HG02973 (cell line): ENCODE data around the gene DHRS4L2.
"Not testable (repeated sequence)": the region's sequence is repeated elsewhere in the genome, so short reads cannot be mapped to it uniquely, and the experiment has no call there.

Experiments
- ATAC-seq: cut with Tn5 transposase; IDR thresholded peaks from one replicate; pipeline ENCODE4 v1.9.1; 2021; ENCODE audit warnings: moderate library complexity; ENCODE audit not compliant: unreplicated experiment

The DHRS4L2 gene

GRCh38 chr14:24015745-24016144, 27.0 kb downstream of the DHRS4L2 start:
- not testable (repeated sequence) for ATAC-seq

GRCh38 chr14:24018978-24019377, 30.2 kb downstream of the DHRS4L2 start:
- not testable (repeated sequence) for ATAC-seq

- not testable (repeated sequence) for ATAC-seq
Observed at GRCh38 chr14:24019944-24020343, 31.2 kb downstream of the DHRS4L2 start.

- not testable (repeated sequence) for ATAC-seq
Observed at GRCh38 chr14:24020520-24020919, 31.8 kb downstream of the DHRS4L2 start.

- not testable (repeated sequence) for ATAC-seq
Observed at GRCh38 chr14:24024939-24025418, 36.2 kb downstream of the DHRS4L2 start.

GRCh38 chr14:24029687-24030086, 41.0 kb downstream of the DHRS4L2 start:
- not testable (repeated sequence) for ATAC-seq

- ATAC-seq = not testable (repeated sequence)
Observed at GRCh38 chr14:24031331-24031730, 42.6 kb downstream of the DHRS4L2 start.

- no peak for ATAC-seq
Observed at GRCh38 chr14:24032727-24033418, 44.1 kb downstream of the DHRS4L2 start.

GRCh38 chr14:24035769-24036168, 47.0 kb downstream of the DHRS4L2 start:
- ATAC-seq = peak; percentile 27

- ATAC-seq = peak; percentile 54
Observed at GRCh38 chr14:24036169-24036962, 47.6 kb downstream of the DHRS4L2 start.

- ATAC-seq = not testable (repeated sequence)
Observed at GRCh38 chr14:24036963-24037657, 48.4 kb downstream of the DHRS4L2 start.

- no peak for ATAC-seq
Observed at GRCh38 chr14:24037658-24038037, 48.9 kb downstream of the DHRS4L2 start.

- no peak for ATAC-seq
Observed at GRCh38 chr14:24038686-24039085, 50.0 kb downstream of the DHRS4L2 start.

- ATAC-seq = no peak
Observed at GRCh38 chr14:24040692-24041091, 52.0 kb downstream of the DHRS4L2 start.

GRCh38 chr14:24042746-24043145, 54.0 kb downstream of the DHRS4L2 start:
- ATAC-seq = no peak

GRCh38 chr14:24049002-24049401, 60.3 kb downstream of the DHRS4L2 start:
- ATAC-seq = not testable (repeated sequence)

- not testable (repeated sequence) for ATAC-seq
Observed at GRCh38 chr14:24050753-24051152, 62.0 kb downstream of the DHRS4L2 start.

GRCh38 chr14:24051176-24051788, 62.6 kb downstream of the DHRS4L2 start:
- no peak for ATAC-seq

GRCh38 chr14:24051789-24052655, 63.3 kb downstream of the DHRS4L2 start, which contains the start of gene CARMIL3:
Gene CARMIL3, plus strand, starts transcription at chr14:24052009. Its CDS starts 145 bp downstream, at chr14:24052154.
- ATAC-seq = peak; percentile 59
